Subcutaneous abdominal adipose tissue (tissue), 5 donors: ENCODE results near the gene CPNE6.

Experiments
- H3K27ac ChIP-seq: one replicate; pipeline ENCODE4 v1.7.0; 2013; ENCODE audit warnings: low read depth, mild to moderate bottlenecking, inconsistent platforms, low read length, moderate library complexity
- H3K27me3 ChIP-seq, 5 donors: one replicate each; pipeline ENCODE4 v1.7.0; 2013; ENCODE audit warnings: low read length in 5 of 5, inconsistent platforms in 1 of 5; ENCODE audit not compliant: control insufficient read depth in 5 of 5, insufficient read depth in 4 of 5
- H3K36me3 ChIP-seq, 5 donors: one replicate each; pipeline ENCODE4 v1.7.0; 2013; ENCODE audit warnings: low read length in 5 of 5; ENCODE audit not compliant: control insufficient read depth in 5 of 5, insufficient read depth in 5 of 5
- H3K4me1 ChIP-seq, 5 donors: one replicate each; pipeline ENCODE4 v1.7.0; 2013; ENCODE audit warnings: low read length in 5 of 5, mild to moderate bottlenecking in 3 of 5, moderate library complexity in 1 of 5; ENCODE audit not compliant: control insufficient read depth in 5 of 5, insufficient read depth in 5 of 5
- H3K4me3 ChIP-seq, 5 donors: one replicate each; pipeline ENCODE4 v1.7.0; 2013; ENCODE audit warnings: low read length in 5 of 5, low read depth in 1 of 5
- H3K9ac ChIP-seq, 5 donors: one replicate each; pipeline ENCODE4 v1.7.0; 2013; ENCODE audit warnings: low read length in 5 of 5, mild to moderate bottlenecking in 4 of 5, moderate library complexity in 3 of 5
- H3K9me3 ChIP-seq, 5 donors: one replicate each; pipeline ENCODE4 v1.7.0; 2013; ENCODE audit warnings: low read length in 5 of 5; ENCODE audit not compliant: control insufficient read depth in 5 of 5
- donor health status: healthy.
- donor health status: healthy.
- donor health status: healthy.
- donor health status: healthy.
- donor health status: healthy.

Gene CPNE6

GRCh38 chr14:24054324-24054641 is 17.1 kb upstream of the CPNE6 start:
- H3K4me3 ChIP-seq, result no peak overlapping the region
- no peak overlapping the region for H3K9ac ChIP-seq
- H3K27ac ChIP-seq, result no peak overlapping the region
- H3K9me3 ChIP-seq, result no peaks in the 10 kb centered on the region
- H3K4me1 ChIP-seq, result peaks cover 0 to 19% (median 17%) of the 10 kb centered on the region in 5 donors
- H3K27me3 ChIP-seq, result peaks cover 0 to 10% (median 3%) of the 10 kb centered on the region in 5 donors
- H3K36me3 ChIP-seq, result no peaks in the 10 kb centered on the region

- H3K4me1 ChIP-seq, result peaks cover 0 to 19% (median 17%) of the 10 kb centered on the region in 5 donors
- no peak overlapping the region for H3K9ac ChIP-seq
- no peaks in the 10 kb centered on the region for H3K36me3 ChIP-seq
- no peak overlapping the region for H3K4me3 ChIP-seq
- H3K27ac ChIP-seq, result no peak overlapping the region
- peaks cover 0 to 10% (median 3%) of the 10 kb centered on the region in 5 donors for H3K27me3 ChIP-seq
- no peaks in the 10 kb centered on the region for H3K9me3 ChIP-seq
These were observed 16.7 kb upstream of the CPNE6 start for GRCh38 chr14:24054646-24055045.

GRCh38 chr14:24055971-24056799 is 15.2 kb upstream of the CPNE6 start:
- Histone ChIP-seq H3K4me3 (no peak overlapping the region), H3K4me1 (peaks cover 0 to 17% (median 16%) of the 10 kb centered on the region in 5 donors), H3K9me3 (no peaks in the 10 kb centered on the region), H3K27ac (no peak overlapping the region), H3K9ac (no peak overlapping the region), H3K36me3 (no peaks in the 10 kb centered on the region), H3K27me3 (peaks cover 0 to 10% (median 3%) of the 10 kb centered on the region in 5 donors)

GRCh38 chr14:24056800-24057184 is 14.6 kb upstream of the CPNE6 start:
- H3K9ac ChIP-seq, result no peak overlapping the region

GRCh38 chr14:24057271-24057670 is 14.1 kb upstream of the CPNE6 start:
- H3K4me3 ChIP-seq, result no peak overlapping the region
- peaks cover 0 to 7% (median 6%) of the 10 kb centered on the region in 5 donors for H3K4me1 ChIP-seq
- H3K9ac ChIP-seq, result no peak overlapping the region
- no peaks in the 10 kb centered on the region for H3K36me3 ChIP-seq
- H3K27ac ChIP-seq, result no peak overlapping the region
- H3K9me3 ChIP-seq, result no peaks in the 10 kb centered on the region
- peaks cover 0 to 10% (median 3%) of the 10 kb centered on the region in 5 donors for H3K27me3 ChIP-seq

More at GRCh38 chr14:24056800-24057184, 14.6 kb upstream of the CPNE6 start:
- Histone ChIP-seq H3K36me3 (no peaks in the 10 kb centered on the region), H3K4me1 (peaks cover 0 to 11% (median 10%) of the 10 kb centered on the region in 5 donors), H3K27ac (no peak overlapping the region), H3K27me3 (peaks cover 0 to 10% (median 3%) of the 10 kb centered on the region in 5 donors), H3K4me3 (no peak overlapping the region), H3K9me3 (no peaks in the 10 kb centered on the region)

- no peaks in the 10 kb centered on the region for H3K9me3 ChIP-seq
- no peaks in the 10 kb centered on the region for H3K36me3 ChIP-seq
- no peak overlapping the region for H3K4me3 ChIP-seq
- peaks cover 0 to 10% (median 3%) of the 10 kb centered on the region in 5 donors for H3K27me3 ChIP-seq
- no peak overlapping the region for H3K9ac ChIP-seq
- H3K27ac ChIP-seq, result no peak overlapping the region
- H3K4me1 ChIP-seq, result peaks cover 0 to 1% (median 0%) of the 10 kb centered on the region in 5 donors
These were observed 13.5 kb upstream of the CPNE6 start for GRCh38 chr14:24057867-24058259.

- Histone ChIP-seq H3K4me1 (no peaks in the 10 kb centered on the region), H3K9ac (no peak overlapping the region), H3K27ac (no peak overlapping the region), H3K4me3 (no peak overlapping the region), H3K9me3 (no peaks in the 10 kb centered on the region), H3K36me3 (no peaks in the 10 kb centered on the region), H3K27me3 (peaks cover 0 to 10% (median 3%) of the 10 kb centered on the region in 5 donors)
These were observed 13.0 kb upstream of the CPNE6 start for GRCh38 chr14:24058260-24058950.

- Histone ChIP-seq H3K9ac (no peak overlapping the region), H3K36me3 (no peaks in the 10 kb centered on the region), H3K27me3 (peaks cover 0 to 5% (median 3%) of the 10 kb centered on the region in 5 donors), H3K4me3 (no peak overlapping the region), H3K9me3 (no peaks in the 10 kb centered on the region), H3K4me1 (no peaks in the 10 kb centered on the region), H3K27ac (no peak overlapping the region)
These were observed 12.3 kb upstream of the CPNE6 start for GRCh38 chr14:24058951-24059475.

- Histone ChIP-seq H3K4me3 (no peak overlapping the region), H3K9me3 (no peaks in the 10 kb centered on the region), H3K27ac (no peak overlapping the region), H3K9ac (no peak overlapping the region), H3K36me3 (no peaks in the 10 kb centered on the region), H3K4me1 (peaks cover 0 to 2% (median 0%) of the 10 kb centered on the region in 5 donors), H3K27me3 (peaks cover 0 to 3% (median 0%) of the 10 kb centered on the region in 5 donors)
These were observed 11.4 kb upstream of the CPNE6 start for GRCh38 chr14:24059841-24060388.

GRCh38 chr14:24060443-24060842 is 10.9 kb upstream of the CPNE6 start:
- Histone ChIP-seq H3K36me3 (no peaks in the 10 kb centered on the region), H3K27me3 (peaks cover 0 to 3% (median 0%) of the 10 kb centered on the region in 5 donors), H3K9me3 (no peaks in the 10 kb centered on the region), H3K4me1 (peaks cover 0 to 2% (median 0%) of the 10 kb centered on the region in 5 donors), H3K27ac (no peak overlapping the region), H3K4me3 (no peak overlapping the region), H3K9ac (no peak overlapping the region)
